Measurements from ENCODE around the gene CXXC1.
"Not testable (repeated sequence)": the region's sequence is repeated elsewhere in the genome, so short reads cannot be mapped to it uniquely, and the experiment has no call there.

CXXC1 gene

DNA sequence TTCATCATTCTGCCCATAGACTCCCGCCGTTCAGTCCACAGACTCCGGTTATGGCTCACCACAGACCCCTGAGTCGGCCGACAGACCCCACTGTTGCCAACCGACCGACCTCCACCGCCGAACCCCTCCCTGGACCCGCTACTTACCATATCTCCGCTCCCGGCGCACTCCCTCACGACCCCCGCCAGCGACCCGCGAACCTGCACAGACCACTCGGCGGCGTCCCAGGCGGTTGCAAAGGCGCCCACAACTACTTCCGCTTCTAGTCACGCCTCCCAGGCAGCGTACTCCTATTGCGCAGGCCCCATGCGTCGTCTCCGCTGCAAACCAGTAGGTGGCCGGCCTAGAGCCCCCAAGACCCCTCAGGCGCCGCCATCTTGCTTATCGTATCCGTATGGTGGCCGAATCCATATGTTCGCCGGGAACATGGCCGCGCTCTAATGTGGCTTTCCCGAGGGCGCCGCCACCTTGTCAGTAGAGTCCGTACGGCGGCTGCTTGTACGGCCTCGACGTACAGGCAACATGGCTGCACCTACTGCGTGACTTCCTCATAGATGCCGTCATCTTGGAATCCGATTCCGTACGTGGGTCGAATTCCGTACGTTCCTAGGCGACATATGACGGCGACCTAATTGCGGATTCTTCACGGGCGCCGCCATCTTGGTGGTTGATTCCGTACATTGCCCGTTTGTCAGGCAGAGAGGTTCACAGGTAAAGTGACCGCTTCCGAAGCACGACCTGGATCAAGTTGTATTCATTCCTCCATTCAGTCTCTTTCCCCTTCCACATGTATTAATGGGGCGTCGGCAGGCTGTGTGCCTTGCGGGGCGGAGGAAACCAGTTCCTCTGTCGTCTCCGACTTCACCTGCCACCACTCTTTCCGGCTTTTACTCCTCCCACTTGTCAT lies at the start of gene CXXC1:
Gene CXXC1, minus strand, starts transcription at position 252 of the 907 bp plus-strand sequence. Its CDS starts 103 bp downstream, at position 149.
- DNase-seq: peak; percentile 78

DNA sequence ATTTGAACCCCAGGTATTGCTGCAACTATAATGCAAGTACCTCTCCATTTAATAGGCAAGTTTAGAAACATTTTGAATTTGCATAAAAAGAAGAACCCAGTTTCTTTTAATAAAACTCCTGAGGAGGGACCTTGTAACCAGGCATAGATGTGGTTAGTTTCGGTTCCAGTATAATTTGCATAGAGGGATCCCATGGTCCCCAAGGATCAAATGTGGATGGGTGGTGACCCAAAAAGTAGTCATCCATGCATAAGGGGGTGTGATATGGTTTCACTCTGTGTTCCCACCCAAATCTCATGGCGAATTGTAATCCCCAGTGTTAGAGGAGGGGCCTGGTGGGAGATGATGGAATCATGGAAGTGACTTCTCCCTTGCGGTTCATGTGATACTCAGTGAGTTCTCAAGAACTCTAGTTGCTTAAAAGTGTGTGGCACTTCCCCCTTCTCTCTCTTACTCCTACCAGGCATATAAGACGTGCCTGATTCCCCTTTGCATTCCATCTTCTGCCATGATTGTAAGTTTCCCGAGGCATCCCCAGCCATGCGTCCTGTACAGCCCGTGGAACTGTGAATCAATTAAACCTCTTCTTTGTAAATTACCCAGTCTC lies 47.2 kb upstream of the CXXC1 start:
- no peak for DNase-seq

DNA sequence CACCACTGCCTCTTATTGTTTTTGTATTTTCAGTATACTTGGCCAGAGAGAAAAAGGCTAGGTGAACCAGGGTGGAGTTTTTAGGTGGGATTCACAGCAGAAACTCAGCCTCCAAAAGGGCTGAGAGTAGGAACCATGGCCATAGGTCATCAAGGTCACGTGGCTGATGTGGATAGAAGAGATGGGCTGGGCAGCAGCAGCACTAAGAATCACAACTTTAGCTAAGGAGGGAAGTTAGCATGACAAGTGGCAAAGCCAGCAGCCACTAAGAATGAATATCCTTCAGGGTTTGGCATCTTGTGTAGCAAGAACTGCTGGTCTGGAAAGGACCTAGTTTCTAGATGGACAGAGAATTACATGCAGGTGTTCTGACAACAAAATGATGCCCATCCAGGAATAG lies 44.2 kb upstream of the CXXC1 start:
- DNase-seq: no peak

DNA sequence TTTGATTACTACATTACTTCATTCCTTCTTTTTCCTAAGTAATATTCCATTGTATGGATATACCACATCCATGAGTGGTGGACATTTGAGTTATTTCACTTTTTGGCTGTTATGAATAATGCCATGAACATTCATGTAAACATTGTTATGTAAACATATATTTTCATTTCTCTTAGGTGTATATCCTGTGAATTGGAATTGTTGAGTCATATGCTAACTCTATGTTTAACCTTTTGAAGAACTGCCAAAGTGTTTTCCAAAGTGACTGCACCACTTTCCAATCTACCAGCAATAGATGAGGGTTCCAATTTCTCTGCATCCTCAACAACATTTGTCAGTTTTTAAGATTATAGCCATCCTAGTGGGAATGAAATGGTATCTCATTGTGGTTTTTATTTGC lies 42.7 kb upstream of the CXXC1 start:
- no peak for DNase-seq

DNA sequence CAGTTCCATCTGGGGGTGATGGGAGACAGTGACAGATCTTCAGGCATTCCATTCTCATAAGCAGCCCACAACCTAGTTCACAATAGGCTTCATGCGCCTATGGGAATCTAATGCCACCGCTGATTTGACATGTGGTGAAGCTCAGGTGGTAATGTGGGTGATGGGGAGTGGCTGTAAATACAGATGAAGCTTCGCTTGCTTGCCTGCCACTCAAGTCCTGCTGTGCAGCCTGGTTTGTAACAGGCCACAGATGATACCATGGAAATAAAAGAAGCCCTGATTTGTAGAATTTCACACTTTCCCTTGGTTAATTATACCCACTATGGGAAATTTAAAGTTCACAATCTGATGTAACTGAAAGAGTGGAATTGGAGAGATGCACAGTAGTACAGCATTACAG lies 40.5 kb upstream of the CXXC1 start:
- DNase-seq: no peak

DNA sequence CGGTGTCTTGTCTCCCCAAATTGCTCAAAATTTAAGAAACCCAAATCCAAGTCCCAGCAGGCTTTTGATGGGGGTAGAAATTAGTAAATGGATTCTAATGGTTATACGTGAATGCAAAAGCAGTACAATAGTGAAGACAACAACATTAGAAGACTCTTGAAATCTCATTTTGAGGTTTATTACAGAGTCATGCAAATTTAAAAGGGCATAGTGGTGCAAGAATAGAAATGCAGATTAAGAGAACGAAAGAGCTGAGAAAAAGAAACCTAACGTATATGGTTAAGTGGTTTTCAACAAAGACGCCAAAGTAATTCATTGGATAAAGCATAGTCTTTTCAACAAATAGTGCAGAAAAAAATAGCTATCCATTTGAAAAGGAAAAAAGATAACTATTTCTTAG lies 33.2 kb upstream of the CXXC1 start:
- DNase-seq: no peak

DNA sequence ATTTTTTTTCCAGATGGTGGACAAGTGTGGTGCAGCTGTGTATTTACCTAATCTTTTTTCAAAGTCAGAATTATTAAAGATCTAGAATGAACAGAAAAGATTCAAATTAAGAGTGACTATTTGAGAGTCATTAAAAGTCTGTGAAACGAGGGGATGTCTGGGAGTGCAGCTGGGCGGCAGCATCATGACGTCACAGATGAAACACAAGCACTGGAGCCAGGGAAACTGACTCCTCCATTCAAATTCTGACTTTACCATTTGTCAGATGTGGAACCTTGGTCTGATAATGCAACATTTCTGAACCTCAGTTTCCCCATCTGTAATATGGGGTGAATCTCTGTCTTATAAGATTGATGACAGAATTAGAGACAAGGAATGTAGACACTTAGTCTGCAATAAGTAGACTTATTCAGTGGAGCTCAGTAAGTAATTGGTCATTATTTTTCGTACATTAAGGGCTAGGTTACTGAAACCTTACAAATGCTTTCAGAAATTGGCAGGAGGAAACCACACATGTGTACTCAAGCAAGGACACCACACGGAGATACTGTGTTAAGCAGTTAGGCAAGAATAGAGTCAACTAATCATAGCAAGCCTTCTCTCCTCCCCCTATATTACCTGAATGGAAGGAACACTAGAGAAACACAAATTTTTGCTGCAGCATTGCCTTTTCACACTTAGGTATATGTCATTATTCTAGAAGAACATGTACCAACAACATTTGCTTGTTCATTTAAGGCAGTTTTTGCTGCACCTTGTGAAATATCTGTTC lies 27.8 kb upstream of the CXXC1 start:
- DNase-seq: no peak

DNA sequence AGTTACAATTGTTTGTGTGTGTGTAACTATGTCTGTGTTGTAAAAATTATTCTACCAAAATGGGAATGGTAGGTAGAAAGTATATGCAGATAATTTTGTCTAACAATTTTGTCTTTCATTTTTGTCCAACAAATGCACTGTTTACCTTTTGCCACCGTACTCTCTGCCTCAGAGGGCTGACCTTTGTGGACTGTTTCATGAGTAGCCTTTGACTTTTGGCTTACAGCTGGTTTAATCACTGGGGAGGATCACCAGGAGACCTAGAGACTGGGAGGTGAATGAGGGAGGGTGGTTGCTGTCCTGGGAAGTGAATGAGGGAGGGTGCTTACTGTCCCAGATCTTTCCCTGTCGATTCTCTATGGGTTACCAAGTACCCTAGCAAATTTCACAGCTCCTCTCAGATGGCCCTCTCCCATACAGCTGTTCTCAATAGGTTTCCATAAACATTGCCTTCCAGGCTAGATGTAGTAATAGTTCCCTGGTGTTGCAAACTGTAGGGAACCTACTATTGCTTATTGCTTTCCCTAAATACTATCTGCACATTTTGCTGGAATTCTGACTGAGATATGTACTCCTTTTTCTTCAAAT lies 26.5 kb upstream of the CXXC1 start:
- DNase-seq: no peak

DNA sequence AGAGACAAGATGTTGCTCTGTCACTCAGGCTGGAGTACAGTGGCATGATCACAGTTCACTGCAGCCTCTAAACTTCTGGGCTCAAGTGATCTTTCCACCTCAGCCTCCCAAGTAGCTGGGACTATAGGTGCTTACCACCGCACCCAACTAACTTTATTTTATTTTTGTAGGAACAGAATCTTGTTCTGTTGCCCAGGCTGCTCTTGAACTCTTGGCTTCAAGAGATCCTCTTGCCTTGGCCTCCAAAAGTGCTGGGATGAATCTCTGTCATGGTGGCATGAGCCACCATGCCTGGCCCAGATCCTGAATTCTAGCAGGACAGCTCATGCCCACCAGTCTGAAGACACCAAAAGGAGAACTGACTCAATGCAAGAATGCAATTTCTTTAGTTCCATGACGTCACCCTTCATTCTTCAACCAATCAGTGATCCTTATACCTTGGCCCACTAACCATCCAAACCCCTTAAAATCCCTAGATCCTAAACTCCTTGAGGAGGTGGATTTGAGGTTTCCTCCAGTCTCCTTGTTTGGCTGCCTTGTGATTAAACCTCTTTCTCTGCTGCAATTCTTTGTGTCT lies 25.6 kb upstream of the CXXC1 start:
- DNase-seq: no peak

DNA sequence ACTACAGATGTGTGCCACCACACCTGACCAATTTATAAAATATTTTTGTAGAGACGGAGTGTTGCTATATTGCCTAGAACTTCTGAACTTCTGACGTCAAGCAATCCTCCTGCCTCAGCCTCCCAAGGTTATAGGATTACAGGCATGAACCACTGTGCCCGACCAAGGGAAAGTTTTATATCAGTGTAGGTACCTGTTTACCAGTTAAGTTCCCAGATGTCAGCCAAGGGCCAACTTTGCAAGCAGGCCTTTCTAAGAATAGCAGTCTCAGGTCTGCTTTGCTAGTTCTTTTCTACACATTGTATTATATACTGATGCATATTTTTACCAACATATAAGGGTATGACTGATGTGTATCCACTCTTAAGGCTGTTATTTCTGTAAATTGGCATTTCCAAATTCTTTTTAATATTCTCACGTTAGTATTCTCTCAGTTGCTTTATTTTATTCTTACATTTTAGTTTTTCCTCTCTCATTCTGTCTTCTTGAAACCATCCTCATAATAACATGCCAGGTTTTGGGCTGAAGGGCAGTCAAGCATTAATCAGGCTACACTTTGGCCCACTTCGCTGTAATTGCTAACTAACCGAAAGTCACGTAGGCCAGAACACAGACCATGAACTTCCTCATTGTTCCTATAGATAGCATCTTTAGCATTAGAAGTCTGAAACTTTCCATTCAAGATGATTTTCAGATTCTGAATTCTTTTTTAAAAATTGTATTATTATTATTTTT lies 25.0 kb upstream of the CXXC1 start:
- DNase-seq: no peak

DNA sequence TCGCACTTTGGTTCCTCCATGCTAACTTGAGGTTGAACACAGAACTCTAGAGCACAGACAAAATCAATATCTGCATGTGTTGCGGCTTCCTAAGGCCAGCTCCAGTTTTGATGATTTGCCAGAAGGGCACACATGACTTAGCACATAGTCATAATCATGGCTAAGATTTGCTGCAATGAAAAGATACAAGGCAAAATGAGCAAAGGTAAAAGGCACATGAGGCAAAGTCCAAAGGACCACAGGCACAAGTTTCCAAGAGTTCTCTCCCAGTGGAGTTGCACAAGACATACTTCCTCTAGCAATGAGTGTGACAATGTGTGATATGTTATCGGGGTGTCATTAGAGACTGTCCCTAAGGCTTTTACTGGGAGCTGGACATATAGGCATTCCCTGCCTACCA lies 24.2 kb upstream of the CXXC1 start:
- DNase-seq: no peak

DNA sequence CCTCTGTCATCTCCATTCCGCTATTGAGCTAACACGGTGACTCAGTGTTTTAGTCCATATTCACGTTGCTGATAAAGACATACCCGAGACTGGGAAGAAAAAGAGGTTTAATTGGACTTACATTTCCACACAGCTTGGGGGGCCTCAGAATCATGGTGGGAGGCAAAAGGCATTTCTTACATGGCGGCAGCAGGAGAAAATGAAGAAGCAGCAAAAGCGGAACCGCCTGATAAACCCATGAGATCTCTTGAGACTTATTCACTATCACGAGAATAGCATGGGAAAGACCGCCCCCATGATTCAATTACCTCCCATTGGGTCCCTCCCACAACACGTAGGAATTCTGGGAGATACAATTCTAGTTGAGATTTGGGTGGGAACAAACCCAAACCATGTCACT lies 22.6 kb upstream of the CXXC1 start:
- no peak for DNase-seq

DNA sequence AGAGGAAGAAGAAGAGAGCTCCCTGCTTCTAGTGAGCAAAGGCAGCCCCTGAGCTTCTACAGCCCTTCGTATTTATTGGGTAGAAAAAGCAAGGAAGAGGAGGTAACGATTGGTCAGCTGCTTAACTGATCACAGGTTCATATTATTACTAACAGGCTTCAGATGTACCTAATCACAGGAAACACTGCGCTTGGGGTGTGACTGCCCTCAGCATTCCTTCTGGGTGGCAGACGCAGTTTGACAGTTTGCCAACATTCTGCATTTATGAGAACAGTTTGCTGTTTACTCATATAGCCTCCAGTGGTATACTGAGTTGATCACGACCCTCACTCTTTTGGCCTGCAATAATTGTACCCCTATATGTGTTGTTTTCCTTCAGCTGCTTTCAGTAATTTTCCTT lies 21.4 kb upstream of the CXXC1 start:
- DNase-seq: not testable (repeated sequence)

DNA sequence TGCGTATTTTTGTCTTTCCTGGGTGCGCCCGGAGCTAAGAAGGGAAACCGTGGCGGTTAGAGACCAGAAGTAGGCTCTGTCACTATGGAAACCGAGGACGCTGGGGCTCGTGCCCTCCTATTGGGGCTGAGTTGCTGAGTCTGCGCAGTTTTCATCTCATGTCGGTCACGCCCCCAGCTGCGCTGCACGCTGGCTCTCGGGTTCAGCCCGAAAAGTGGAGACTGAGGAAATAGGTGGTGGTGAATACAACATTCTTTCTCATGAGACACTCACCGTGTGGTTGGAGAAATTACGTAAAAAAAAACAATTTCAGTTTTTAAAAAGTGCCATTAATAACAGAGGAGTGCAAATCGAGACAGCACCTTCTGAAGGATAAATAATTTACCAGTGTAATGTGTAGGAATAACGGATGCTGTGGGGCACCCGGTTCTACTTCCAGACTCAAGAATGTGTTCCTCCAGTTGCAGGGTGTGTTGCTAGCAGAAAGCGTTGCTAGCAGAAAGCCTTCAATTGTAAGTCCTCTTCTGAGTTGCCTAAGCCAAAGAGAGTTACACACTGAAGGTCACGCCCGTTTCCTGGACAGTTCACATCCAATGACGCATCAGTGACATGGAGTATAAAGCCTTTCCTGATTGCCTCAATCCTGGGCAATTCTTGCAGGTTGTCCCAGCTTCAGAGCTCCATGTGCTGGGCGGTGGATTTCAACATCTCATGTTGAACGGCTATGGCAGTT lies 20.4 kb upstream of the CXXC1 start:
- no peak for DNase-seq

DNA sequence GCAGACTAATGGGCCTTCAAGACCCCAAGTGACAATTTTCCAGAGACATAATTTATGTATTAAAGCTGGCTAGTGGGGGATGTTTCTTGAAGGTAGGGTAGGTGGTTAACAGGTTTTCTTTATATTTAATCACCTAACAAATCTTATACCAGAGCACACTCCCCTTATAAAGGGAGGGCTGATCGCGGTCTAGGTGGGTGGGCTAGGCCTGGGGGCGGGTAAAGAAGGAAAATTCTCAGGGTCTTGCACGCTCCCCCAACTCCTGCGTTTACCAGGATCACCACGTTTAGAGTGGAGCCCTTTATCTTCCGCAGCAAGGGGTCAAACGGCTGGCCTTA lies 19.9 kb upstream of the CXXC1 start:
- DNase-seq: no peak

DNA sequence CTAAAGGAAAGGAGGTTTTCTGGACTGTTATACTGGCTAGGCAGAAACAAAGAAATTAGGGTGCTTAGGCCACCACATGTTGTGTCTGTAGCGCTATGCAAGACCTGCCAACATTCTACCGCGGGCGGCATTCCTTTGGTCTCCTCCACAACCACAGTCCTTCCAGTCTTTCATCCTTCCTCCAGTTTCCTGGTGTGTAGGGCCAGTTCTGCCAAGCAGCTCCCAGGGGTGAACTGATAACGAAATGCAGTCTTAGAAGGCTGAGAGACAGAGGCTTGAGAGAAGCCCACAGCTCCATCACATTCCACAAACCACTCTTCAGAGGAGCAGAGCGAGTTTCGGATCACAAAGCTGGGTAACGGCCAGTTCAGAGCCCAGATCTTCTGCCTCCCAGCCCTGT lies 19.5 kb upstream of the CXXC1 start:
- DNase-seq: no peak

DNA sequence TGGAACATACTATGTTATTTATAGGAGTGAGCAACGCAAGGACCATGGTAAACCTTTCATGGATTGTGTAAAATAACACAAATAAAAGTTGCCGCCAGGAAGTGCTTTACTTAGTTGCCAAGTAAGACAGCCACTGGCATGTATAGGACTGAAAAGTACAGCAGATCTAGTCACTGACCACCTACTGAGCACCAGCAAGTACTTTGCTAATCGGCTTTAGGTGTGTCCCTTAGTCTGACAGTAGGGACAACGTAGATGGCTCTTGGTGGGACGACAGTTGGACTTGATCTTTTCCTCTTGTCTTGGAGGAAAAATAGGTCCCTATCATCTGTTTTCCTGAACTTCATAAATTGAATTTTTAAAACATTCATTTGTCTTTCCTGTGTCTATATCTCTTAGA lies 13.6 kb upstream of the CXXC1 start:
- DNase-seq: no peak

DNA sequence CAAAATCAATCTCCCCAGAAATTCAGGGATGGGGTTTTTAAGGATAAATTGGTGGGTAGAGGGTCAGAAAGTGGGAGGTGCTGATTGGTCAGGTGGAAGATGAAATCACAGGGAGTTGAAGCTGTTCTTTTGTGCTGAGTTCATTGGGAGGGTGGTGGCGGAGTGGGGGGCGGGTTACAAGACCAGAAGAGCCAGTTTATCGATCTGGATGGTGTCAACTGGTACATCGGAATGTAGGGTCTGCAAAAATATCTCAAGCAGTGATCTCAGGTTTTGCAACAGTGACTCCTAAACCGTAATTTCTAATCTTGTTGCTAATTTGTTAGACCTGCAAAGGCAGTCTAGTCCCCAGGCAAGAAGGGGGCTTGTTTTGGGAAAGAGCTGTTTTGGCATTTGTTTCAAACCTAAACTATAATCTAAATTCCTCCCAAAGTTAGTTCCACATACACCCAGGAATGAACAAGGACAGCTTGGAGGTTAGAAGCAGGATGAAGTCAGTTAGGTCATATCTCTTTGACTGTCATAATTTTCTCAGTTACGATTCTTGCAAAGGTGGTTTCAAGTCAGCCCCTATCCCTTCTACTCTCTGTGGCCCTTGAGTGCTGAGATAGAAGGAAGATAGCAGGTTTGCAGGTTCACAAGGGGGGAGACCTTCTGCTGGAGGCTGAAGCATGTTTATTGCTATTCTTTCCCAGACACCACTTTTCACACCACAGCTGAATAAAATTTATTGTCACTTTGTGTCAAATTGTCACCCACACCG lies 12.3 kb upstream of the CXXC1 start:
- no peak for DNase-seq

DNA sequence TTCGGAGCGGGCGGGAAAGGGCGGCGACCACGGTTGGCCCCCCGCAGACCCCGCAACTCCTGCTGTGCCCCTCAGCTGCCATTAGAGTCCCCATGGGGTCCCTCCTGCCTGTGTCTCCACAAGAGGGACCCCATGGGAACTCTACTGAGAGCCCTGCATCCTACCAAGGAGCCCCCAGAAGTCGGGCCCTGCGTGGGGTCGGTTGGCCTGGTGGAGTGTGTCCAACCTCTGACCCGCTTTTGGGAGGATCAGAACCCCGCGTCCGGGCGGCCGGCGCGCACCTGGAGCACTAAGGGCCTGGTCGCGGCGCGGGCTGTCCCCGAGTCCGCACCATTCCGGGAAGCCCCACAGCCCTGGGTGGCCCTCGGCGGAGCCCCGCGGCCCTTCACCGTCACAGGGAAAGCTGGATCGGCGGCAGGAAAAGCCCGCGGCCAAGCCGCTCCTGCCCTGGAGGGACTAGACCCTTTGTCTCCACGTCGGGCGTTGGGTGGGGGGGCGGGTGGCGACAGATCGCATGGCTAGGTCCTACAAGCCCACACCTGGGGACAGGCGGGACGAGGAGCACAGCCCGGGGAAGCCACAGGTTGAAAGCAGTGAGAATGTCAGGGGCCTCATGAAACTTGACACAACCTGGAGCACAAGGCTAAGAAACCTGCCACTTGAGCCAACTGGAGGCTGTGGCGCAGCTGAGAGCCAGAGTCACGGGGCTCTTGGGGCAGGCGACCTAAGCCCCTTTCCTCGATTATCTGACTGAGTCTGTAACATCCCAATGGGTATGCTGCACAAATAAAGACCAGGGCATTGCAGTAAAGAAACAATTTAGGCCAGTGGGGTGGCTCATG lies 11.2 kb upstream of the CXXC1 start:
- DNase-seq: no peak

Measured in GOT3 (cell line).